Measurements from ENCODE around the gene L3MBTL4. TPM values are rescaled to one million over a fixed set of nuclear protein-coding genes. Genes with fewer than 3 reads are reported as not detected.

Gene L3MBTL4
- total RNA-seq, 1 experiment from 2014 or later = not detected

- DNase-seq (ENCODE audit: low read depth, low spot score) = no peak
- CTCF ChIA-PET = no interaction called here
These were observed 101.3 kb downstream of the L3MBTL4 start for GRCh38 chr18:6313415-6313814.

GRCh38 chr18:6311456-6312215, 103.1 kb downstream of the L3MBTL4 start:
- no peak overlapping the region for H3K9ac ChIP-seq (ENCODE audit: low read length)
- ChIA-PET RAD21 (ENCODE audit: low non-redundant PET in 1 of 2, low total read pairs in 2 of 2, uncharacterized antibody in 2 of 2, unreplicated experiment in 2 of 2) (no interaction called here), CTCF (no interaction called here), POLR2A (no interaction called here)
- H2AFZ ChIP-seq (ENCODE audit: low read depth, low read length, poor library complexity, severe bottlenecking) = no peak overlapping the region
- no peaks in the 10 kb centered on the region for H3K36me3 ChIP-seq (ENCODE audit: control insufficient read depth in 1 of 2, insufficient read depth in 2 of 2, low read length in 2 of 2)
- no peaks in the 10 kb centered on the region for H4K20me1 ChIP-seq (ENCODE audit: insufficient read depth)
- no peak overlapping the region for H3K4me3 ChIP-seq (replicated peaks in 1 of 2; ENCODE audit: low read depth in 1 of 2, low read length in 2 of 2)
- no peaks in the 10 kb centered on the region for H3K79me2 ChIP-seq (ENCODE audit: insufficient read depth, low read length)
- intact Hi-C loops (cut with micrococcal nuclease) = no loop called here
- DNase-seq (ENCODE audit: low read depth, low spot score) (no peak), ATAC-seq (no peak)
- H3K9me2 ChIP-seq (ENCODE audit: insufficient read depth) = no peaks in the 10 kb centered on the region
- no peak for TF ChIP-seq POLR2AphosphoS5 (IDR thresholded peaks at IDR 0.05; ENCODE audit: low read depth, low read length)
- no peak for TF ChIP-seq ATF3 (IDR thresholded peaks at IDR 0.05)
- TF ChIP-seq JUND (IDR thresholded peaks at IDR 0.05) = no peak
- no peak for TF ChIP-seq ZFX (IDR thresholded peaks at IDR 0.05)
- no peak for TF ChIP-seq FOSL1 (IDR thresholded peaks at IDR 0.05; ENCODE audit: low read depth)
- TF ChIP-seq SIN3A (IDR thresholded peaks at IDR 0.05; ENCODE audit: low read depth) = no peak
- TF ChIP-seq CBX3 (IDR thresholded peaks at IDR 0.05; ENCODE audit: low read depth) = no peak
- TF ChIP-seq RAD21 (IDR thresholded peaks at IDR 0.05; ENCODE audit: low read depth) = no peak
- TF ChIP-seq MAX (IDR thresholded peaks at IDR 0.05) = no peak
- no peak for TF ChIP-seq YY1 (IDR thresholded peaks at IDR 0.05; ENCODE audit: extremely low read depth, insufficient replicate concordance, low read depth, low read length)
- TF ChIP-seq EGR1 (IDR thresholded peaks at IDR 0.05; ENCODE audit: low read depth) = no peak
- TF ChIP-seq CTCF (IDR thresholded peaks at IDR 0.05 in 2 of 3, conservative IDR thresholded peaks at IDR 0.05 in 1 of 3; ENCODE audit: borderline replicate concordance in 1 of 3, insufficient read depth in 1 of 3, low read depth in 2 of 3, low read length in 2 of 3) = no peak
- no peak for TF ChIP-seq POLR2A (IDR thresholded peaks at IDR 0.05; ENCODE audit: borderline replicate concordance, extremely low read depth, insufficient read depth, insufficient read length)
- no peak for TF ChIP-seq ELF1 (IDR thresholded peaks at IDR 0.05; ENCODE audit: borderline replicate concordance, low read depth)
- no peak for TF ChIP-seq EZH2phosphoT487 (IDR thresholded peaks at IDR 0.05; ENCODE audit: borderline replicate concordance)
- no peak for TF ChIP-seq SRF (IDR thresholded peaks at IDR 0.05; ENCODE audit: low read depth)
- TF ChIP-seq CEBPB (IDR thresholded peaks at IDR 0.05; ENCODE audit: low read depth) = no peak
- H3K9me3 ChIP-seq (ENCODE audit: control insufficient read depth in 1 of 2, insufficient read depth in 1 of 2, low read depth in 1 of 2, low read length in 2 of 2) = peaks cover 10 to 25% of the 10 kb centered on the region in 2 experiments; a peak in 2 of 4 replicates
- no peaks in the 10 kb centered on the region for H3K4me1 ChIP-seq (ENCODE audit: control insufficient read depth in 1 of 2, insufficient read depth in 2 of 2, low read length in 2 of 2)
- no peak overlapping the region for H3K4me2 ChIP-seq (ENCODE audit: low read length)
- no peaks in the 10 kb centered on the region for H3K27me3 ChIP-seq (ENCODE audit: insufficient read depth, low read length)
- no peak overlapping the region for H3K27ac ChIP-seq (ENCODE audit: low read depth, low read length)
- no TSS peak for BruUV-seq (replicated peaks)

More at GRCh38 chr18:6313415-6313814, 101.3 kb downstream of the L3MBTL4 start:
- Histone ChIP-seq H4K20me1 (ENCODE audit: insufficient read depth) (no peaks in the 10 kb centered on the region), H3K4me3 (replicated peaks in 1 of 2; ENCODE audit: low read depth in 1 of 2, low read length in 2 of 2) (no peak overlapping the region), H3K79me2 (ENCODE audit: insufficient read depth, low read length) (no peaks in the 10 kb centered on the region), H3K36me3 (ENCODE audit: control insufficient read depth in 1 of 2, insufficient read depth in 2 of 2, low read length in 2 of 2) (no peaks in the 10 kb centered on the region), H3K4me1 (ENCODE audit: control insufficient read depth in 1 of 2, insufficient read depth in 2 of 2, low read length in 2 of 2) (no peaks in the 10 kb centered on the region), H3K9ac (ENCODE audit: low read length) (no peak overlapping the region), H3K9me2 (ENCODE audit: insufficient read depth) (no peaks in the 10 kb centered on the region), H3K27ac (ENCODE audit: low read depth, low read length) (no peak overlapping the region), H3K4me2 (ENCODE audit: low read length) (no peak overlapping the region), H3K9me3 (ENCODE audit: control insufficient read depth in 1 of 2, insufficient read depth in 1 of 2, low read depth in 1 of 2, low read length in 2 of 2) (peaks cover 13 to 22% of the 10 kb centered on the region in 2 experiments; a peak in 2 of 4 replicates), H2AFZ (ENCODE audit: low read depth, low read length, poor library complexity, severe bottlenecking) (no peak overlapping the region), H3K27me3 (ENCODE audit: insufficient read depth, low read length) (no peaks in the 10 kb centered on the region)
- TF ChIP-seq POLR2A (IDR thresholded peaks at IDR 0.05; ENCODE audit: borderline replicate concordance, extremely low read depth, insufficient read depth, insufficient read length) = no peak
- RAD21 ChIA-PET (ENCODE audit: low non-redundant PET in 1 of 2, low total read pairs in 2 of 2, uncharacterized antibody in 2 of 2, unreplicated experiment in 2 of 2) = no interaction called here
- POLR2A ChIA-PET = no interaction called here
- intact Hi-C loops (cut with micrococcal nuclease) = no loop called here
- no TSS peak for BruUV-seq (replicated peaks)
- no peak for ATAC-seq
